NCI-H82 treated with DMSO at 0.1 percent for 48 hours (cell line): ENCODE measurements around the gene TSC22D4.
"Not testable (repeated sequence)": the region's sequence is repeated elsewhere in the genome, so short reads cannot be mapped to it uniquely, and the experiment has no call there.

Source experiments
- DNase-seq: peaks from one replicate; lab custom pipeline; 2025; ENCODE audit not compliant: unreplicated experiment; lab: John Stamatoyannopoulos, UW

Gene TSC22D4

GRCh38 chr7:100447363-100447762, 31.7 kb downstream of the TSC22D4 start:
- DNase-seq, result not testable (repeated sequence)

- no peak for DNase-seq
Measured at GRCh38 chr7:100446040-100446439, 33.0 kb downstream of the TSC22D4 start.

GRCh38 chr7:100444311-100445278, 34.4 kb downstream of the TSC22D4 start:
- DNase-seq, result no peak

- DNase-seq, result no peak
Measured at GRCh38 chr7:100443096-100443840, 35.7 kb downstream of the TSC22D4 start.

GRCh38 chr7:100441641-100442535, 37.1 kb downstream of the TSC22D4 start:
- DNase-seq, result no peak

GRCh38 chr7:100439244-100439643, 39.8 kb downstream of the TSC22D4 start:
- not testable (repeated sequence) for DNase-seq

- DNase-seq, result not testable (repeated sequence)
Measured at GRCh38 chr7:100438731-100439130, 40.3 kb downstream of the TSC22D4 start.

GRCh38 chr7:100438172-100438571, 40.8 kb downstream of the TSC22D4 start:
- no peak for DNase-seq

GRCh38 chr7:100437150-100438100, 41.6 kb downstream of the TSC22D4 start:
- no peak for DNase-seq

GRCh38 chr7:100435401-100436304, 43.4 kb downstream of the TSC22D4 start:
- no peak for DNase-seq

- no peak for DNase-seq
Measured at GRCh38 chr7:100434297-100435144, 44.5 kb downstream of the TSC22D4 start.

GRCh38 chr7:100433592-100434296, 45.3 kb downstream of the TSC22D4 start:
- no peak for DNase-seq

- DNase-seq, result no peak
Measured at GRCh38 chr7:100433276-100433591, 45.8 kb downstream of the TSC22D4 start.

- DNase-seq, result no peak
Measured at GRCh38 chr7:100432621-100433275, 46.3 kb downstream of the TSC22D4 start.

GRCh38 chr7:100432053-100432452, 47.0 kb downstream of the TSC22D4 start:
- DNase-seq, result no peak

- DNase-seq, result no peak
Measured at GRCh38 chr7:100431286-100431735, 47.7 kb downstream of the TSC22D4 start.
